PC-9 (cell line): ENCODE data around the gene FUBP3. TPM values are rescaled to one million over a fixed set of nuclear protein-coding genes. Genes with fewer than 3 reads are reported as not detected.

Experiments used
- BruUV-seq: library from RNA; stranded (reverse); fragments of 400-500 nt; replicated peaks from 2 replicates; lab custom pipeline; 2021; lab: Mats Ljungman, UMichigan
- CTCF ChIA-PET: fragments of 300-600 bp; sonication (Branson Sonifier 250); formaldehyde crosslinking; loops from one replicate; lab custom pipeline; 2022; ENCODE audit warnings: antibody characterized with exemption; lab: Charles Lee
- POLR2A ChIA-PET: fragments of 300-600 bp; sonication (Branson Sonifier 250); formaldehyde crosslinking; loops from one replicate; lab custom pipeline; 2022; ENCODE audit warnings: antibody characterized with exemption; ENCODE audit not compliant: unreplicated experiment; lab: Charles Lee
- DNase-seq, 2 experiments: peaks; one replicate each; pipeline versions ENCODE4 v3.0.0 to v3.0.0-alpha.2; 2015 to 2022; ENCODE audit warnings: mixed read lengths in 1 of 2
- H2AFZ ChIP-seq: fragments of 200-600 bp; sonication (generic); 2 replicates; pipeline ENCODE4 v1.8.1; 2017; ENCODE audit warnings: antibody characterized with exemption
- H3F3A ChIP-seq: fragments of 200-600 bp; sonication (generic); 2 replicates; pipeline ENCODE4 v1.8.1; 2017; ENCODE audit warnings: antibody characterized with exemption, mild to moderate bottlenecking, low read depth; ENCODE audit not compliant: insufficient read depth
- H3K27ac ChIP-seq: fragments of 200-600 bp; sonication (generic); 2 replicates; pipeline ENCODE4 v1.6.1; 2016; ENCODE audit warnings: mixed run types
- H3K27me3 ChIP-seq: fragments of 200-600 bp; sonication (generic); 2 replicates; pipeline ENCODE4 v1.6.1; 2016; ENCODE audit warnings: low read depth, mixed run types; ENCODE audit not compliant: insufficient read depth
- H3K36me3 ChIP-seq: fragments of 200-600 bp; sonication (generic); 2 replicates; pipeline ENCODE4 v1.6.1; 2016; ENCODE audit warnings: low read depth, mixed run types
- H3K4me1 ChIP-seq: fragments of 200-600 bp; sonication (generic); replicated peaks from 2 replicates; pipeline ENCODE4 v1.6.1; 2016; ENCODE audit warnings: mixed run types; ENCODE audit not compliant: insufficient read depth
- H3K4me2 ChIP-seq: fragments of 200-600 bp; sonication (generic); 2 replicates; pipeline ENCODE4 v1.6.1; 2017; ENCODE audit warnings: mixed run types
- H3K4me3 ChIP-seq: fragments of 200-600 bp; sonication (generic); 2 replicates; pipeline ENCODE4 v1.6.1; 2016; ENCODE audit warnings: mixed run types
- H3K79me2 ChIP-seq: fragments of 200-600 bp; sonication (generic); 2 replicates; pipeline ENCODE4 v1.6.1; 2017; ENCODE audit warnings: low read depth, mixed run types
- H3K9me2 ChIP-seq: fragments of 200-600 bp; sonication (generic); 2 replicates; pipeline ENCODE4 v1.8.1; 2017; ENCODE audit warnings: mild to moderate bottlenecking; ENCODE audit not compliant: insufficient read depth
- H3K9me3 ChIP-seq: fragments of 200-600 bp; sonication (generic); 2 replicates; pipeline ENCODE4 v1.8.1; 2016; ENCODE audit warnings: low read depth; ENCODE audit not compliant: insufficient read depth
- H4K20me1 ChIP-seq: fragments of 200-600 bp; sonication (generic); 2 replicates; pipeline ENCODE4 v1.8.1; 2017; ENCODE audit not compliant: insufficient read depth
- EZH2 ChIP-seq: fragments of 200-600 bp; sonication (generic); IDR thresholded peaks from 2 replicates; pipeline ENCODE4 v1.8.0; 2017; ENCODE audit warnings: antibody characterized with exemption, low read depth
- intact Hi-C: fragments of 100-400 bp; cut with micrococcal nuclease; formaldehyde crosslinking; loops from one replicate; pipeline ENCODE4 v1.10.0; 2022; ENCODE audit not compliant: unreplicated experiment
- total RNA-seq: library from RNA; stranded (reverse); gene quantifications from 2 replicates; pipeline ENCODE4 v1.2.3, GENCODE V29; 2021
- TF ChIP-seq, protein P1 (sequence below): fragments of 200-600 bp; sonication (generic); conservative IDR thresholded peaks from 2 replicates; pipeline ENCODE4 v1.6.1; 2017; ENCODE audit warnings: mixed run types, antibody characterized with exemption, mild to moderate bottlenecking, moderate library complexity

The FUBP3 gene
- total RNA-seq, 1 experiment from 2014 or later: 75.6 TPM

GRCh38 chr9:130590305-130590704, 10.9 kb downstream of the FUBP3 start:
- no peak for TF ChIP-seq EZH2
- TF ChIP-seq, protein P1, sequence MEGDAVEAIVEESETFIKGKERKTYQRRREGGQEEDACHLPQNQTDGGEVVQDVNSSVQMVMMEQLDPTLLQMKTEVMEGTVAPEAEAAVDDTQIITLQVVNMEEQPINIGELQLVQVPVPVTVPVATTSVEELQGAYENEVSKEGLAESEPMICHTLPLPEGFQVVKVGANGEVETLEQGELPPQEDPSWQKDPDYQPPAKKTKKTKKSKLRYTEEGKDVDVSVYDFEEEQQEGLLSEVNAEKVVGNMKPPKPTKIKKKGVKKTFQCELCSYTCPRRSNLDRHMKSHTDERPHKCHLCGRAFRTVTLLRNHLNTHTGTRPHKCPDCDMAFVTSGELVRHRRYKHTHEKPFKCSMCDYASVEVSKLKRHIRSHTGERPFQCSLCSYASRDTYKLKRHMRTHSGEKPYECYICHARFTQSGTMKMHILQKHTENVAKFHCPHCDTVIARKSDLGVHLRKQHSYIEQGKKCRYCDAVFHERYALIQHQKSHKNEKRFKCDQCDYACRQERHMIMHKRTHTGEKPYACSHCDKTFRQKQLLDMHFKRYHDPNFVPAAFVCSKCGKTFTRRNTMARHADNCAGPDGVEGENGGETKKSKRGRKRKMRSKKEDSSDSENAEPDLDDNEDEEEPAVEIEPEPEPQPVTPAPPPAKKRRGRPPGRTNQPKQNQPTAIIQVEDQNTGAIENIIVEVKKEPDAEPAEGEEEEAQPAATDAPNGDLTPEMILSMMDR: no peak
- Histone ChIP-seq H3K9me2 (no peaks in the 10 kb centered on the region), H2AFZ (no peak overlapping the region), H3K4me1 (no peaks in the 10 kb centered on the region), H3K27ac (no peak overlapping the region), H3K79me2 (peaks cover 60% of the 10 kb centered on the region), H3K27me3 (no peaks in the 10 kb centered on the region), H3F3A (no peaks in the 10 kb centered on the region), H3K4me2 (no peak overlapping the region), H3K4me3 (no peak overlapping the region), H4K20me1 (peaks cover 77% of the 10 kb centered on the region), H3K9me3 (no peaks in the 10 kb centered on the region), H3K36me3 (peaks cover 4% of the 10 kb centered on the region; the same call in 1 of the 2 replicates)
- ChIA-PET POLR2A (no interaction called here), CTCF (no interaction called here)
- DNase-seq: no peak
- intact Hi-C loops: no loop called here
- BruUV-seq: no TSS peak

- no peak overlapping the region for H2AFZ ChIP-seq
- no peak overlapping the region for H3K4me2 ChIP-seq
- no peaks in the 10 kb centered on the region; the same call in 1 of the 2 replicates for H3F3A ChIP-seq
- H3K36me3 ChIP-seq: peaks cover 7% of the 10 kb centered on the region; the same call in 1 of the 2 replicates
- peaks cover 37% of the 10 kb centered on the region for H3K79me2 ChIP-seq
- peaks cover 60% of the 10 kb centered on the region for H4K20me1 ChIP-seq
- intact Hi-C loops: no loop called here
- no peak for TF ChIP-seq EZH2
- TF ChIP-seq, protein P1: no peak
- no peaks in the 10 kb centered on the region for H3K27me3 ChIP-seq
- DNase-seq: no peak
- H3K4me1 ChIP-seq: no peaks in the 10 kb centered on the region
- H3K27ac ChIP-seq: no peak overlapping the region
- POLR2A ChIA-PET: interaction anchor here (0.6 kb wide), 1 partner anchor 100 kb away, joined by 5 read pairs; the partner anchor contains the start of gene EXOSC2
- no peaks in the 10 kb centered on the region for H3K9me2 ChIP-seq
- BruUV-seq: no TSS peak
- H3K4me3 ChIP-seq: no peak overlapping the region
- H3K9me3 ChIP-seq: no peaks in the 10 kb centered on the region
- CTCF ChIA-PET: interaction anchor here (0.5 kb wide), 2 partner anchors 76 to 84 kb away, joined by 3 to 9 read pairs; no protein-coding TSS in a partner anchor
Measured at GRCh38 chr9:130593020-130593419, 13.6 kb downstream of the FUBP3 start.

- Histone ChIP-seq H3K79me2 (peaks cover 3% of the 10 kb centered on the region; the same call in 1 of the 2 replicates), H3K4me2 (no peak overlapping the region), H3K27me3 (no peaks in the 10 kb centered on the region), H3K9me2 (no peaks in the 10 kb centered on the region), H4K20me1 (peaks cover 33% of the 10 kb centered on the region), H3K9me3 (no peaks in the 10 kb centered on the region), H3K36me3 (peaks cover 9% of the 10 kb centered on the region), H3F3A (no peaks in the 10 kb centered on the region; the same call in 1 of the 2 replicates), H3K27ac (no peak overlapping the region), H3K4me3 (no peak overlapping the region), H2AFZ (no peak overlapping the region), H3K4me1 (no peaks in the 10 kb centered on the region)
- no peak for DNase-seq
- intact Hi-C loops: no loop called here
- ChIA-PET CTCF (no interaction called here), POLR2A (no interaction called here)
- TF ChIP-seq, protein P1: no peak
- TF ChIP-seq EZH2: no peak
- BruUV-seq: no TSS peak
Measured at GRCh38 chr9:130597228-130597627, 17.9 kb downstream of the FUBP3 start.
